Activated CD4-positive, alpha-beta memory T cell treated with anti-CD3 and anti-CD28 coated beads, Interleukin-2, amount 10 ng/mL, durations not matched to agents 7 days and 5 days (primary cell): ENCODE measurements around the gene SLC6A9. TPM values are rescaled to one million over a fixed set of nuclear protein-coding genes. Genes with fewer than 3 reads are reported as not detected.
A peak's percentile ranks its signal among the peaks of the same experiment; 100 is the strongest.

Source experiments
- CTCF ChIA-PET: fragments of 350-600 bp; sonication (Branson Sonifier 250); formaldehyde crosslinking; loops from one replicate; lab custom pipeline; 2021; ENCODE audit warnings: antibody characterized with exemption, inconsistent platforms; lab: Charles Lee
- POLR2A ChIA-PET: fragments of 350-600 bp; sonication (Branson Sonifier 250); formaldehyde crosslinking; loops from one replicate; lab custom pipeline; 2021; ENCODE audit warnings: antibody characterized with exemption; lab: Charles Lee
- DNase-seq: peaks from one replicate; pipeline ENCODE4 v3.0.0-alpha.2; 2020
- H3K27ac Mint-ChIP-seq: one replicate; pipeline ENCODE4 v1.8.0; 2021; ENCODE audit warnings: mild to moderate bottlenecking, mixed read lengths
- H3K27me3 Mint-ChIP-seq: one replicate; pipeline ENCODE4 v1.8.0; 2021; ENCODE audit warnings: mixed read lengths
- H3K36me3 Mint-ChIP-seq: one replicate; pipeline ENCODE4 v1.8.0; 2021; ENCODE audit warnings: low read depth, mixed read lengths
- H3K4me1 Mint-ChIP-seq: one replicate; pipeline ENCODE4 v1.8.0; 2021; ENCODE audit warnings: mixed read lengths
- H3K4me3 Mint-ChIP-seq: one replicate; pipeline ENCODE4 v1.8.0; 2021; ENCODE audit warnings: mild to moderate bottlenecking, mixed read lengths
- H3K9me3 Mint-ChIP-seq: one replicate; pipeline ENCODE4 v1.8.0; 2021; ENCODE audit warnings: mixed read lengths
- total RNA-seq, 2 experiments: library from RNA; stranded (reverse); gene quantifications; one replicate each; pipeline ENCODE4 v1.2.3, GENCODE V29; 2021

The SLC6A9 gene
- total RNA-seq, 2 experiments from 2014 or later: 4.8 to 5.7 TPM

- peaks cover 60% of the 10 kb centered on the region for H3K4me1 Mint-ChIP-seq
- H3K9me3 Mint-ChIP-seq: no peaks in the 10 kb centered on the region
- H3K4me3 Mint-ChIP-seq: peak overlapping the region; percentile 89
- POLR2A ChIA-PET: interaction anchor here (0.8 to 3.5 kb wide), 9 partner anchors 11 to 745 kb away, joined by 3 to 19 read pairs (median 9); partner anchors contain the start of genes CCDC24, ELOVL1, IPO13 and KDM4A
- H3K36me3 Mint-ChIP-seq: peaks cover 34% of the 10 kb centered on the region
- DNase-seq: no peak
- no peaks in the 10 kb centered on the region for H3K27me3 Mint-ChIP-seq
- CTCF ChIA-PET: interaction anchor here (1.1 to 2.1 kb wide), 6 partner anchors 17 to 212 kb away, joined by 3 to 10 read pairs (median 4); partner anchors contain the start of gene IPO13
- peak overlapping the region; percentile 80 for H3K27ac Mint-ChIP-seq
Measured at GRCh38 chr1:43976045-43976444, 55.2 kb downstream of the SLC6A9 start.

GRCh38 chr1:43975249-43975961 is 55.9 kb downstream of the SLC6A9 start:
- peak overlapping the region; percentile 80 for H3K27ac Mint-ChIP-seq
- H3K27me3 Mint-ChIP-seq: no peaks in the 10 kb centered on the region
- POLR2A ChIA-PET: interaction anchor here (0.5 to 3.5 kb wide), 17 partner anchors 11 to 746 kb away, joined by 3 to 19 read pairs (median 3); partner anchors contain the start of genes CCDC24, ELOVL1, IPO13 and KDM4A
- peaks cover 63% of the 10 kb centered on the region for H3K4me1 Mint-ChIP-seq
- peak overlapping the region; percentile 89 for H3K4me3 Mint-ChIP-seq
- peak; percentile 40 for DNase-seq
- no peaks in the 10 kb centered on the region for H3K9me3 Mint-ChIP-seq
- CTCF ChIA-PET: interaction anchor here (0.7 to 2.1 kb wide), 9 partner anchors 15 to 212 kb away, joined by 3 to 10 read pairs (median 3); partner anchors contain the start of gene IPO13
- H3K36me3 Mint-ChIP-seq: peaks cover 34% of the 10 kb centered on the region

GRCh38 chr1:43974443-43975248 is 56.6 kb downstream of the SLC6A9 start, which contains the start of gene ATP6V0B:
Gene ATP6V0B, plus strand, starts transcription at chr1:43974960. Its CDS starts 81 bp downstream, at chr1:43975041.
- peaks cover 34% of the 10 kb centered on the region for H3K36me3 Mint-ChIP-seq
- DNase-seq: peak; percentile 96
- H3K4me1 Mint-ChIP-seq: peaks cover 63% of the 10 kb centered on the region
- peak within 1 kb of the TSS; percentile 89 for H3K4me3 Mint-ChIP-seq
- ChIA-PET POLR2A (interaction anchor here (0.5 to 3.5 kb wide), 16 partner anchors 11 to 657 kb away, joined by 3 to 19 read pairs (median 4); partner anchors contain the start of genes CCDC24, ELOVL1, IPO13 and KDM4A), CTCF (interaction anchor here (0.7 to 2.1 kb wide), 7 partner anchors 15 to 211 kb away, joined by 3 to 10 read pairs (median 3); partner anchors contain the start of gene IPO13)
- no peaks in the 10 kb centered on the region for H3K27me3 Mint-ChIP-seq
- peak within 1 kb of the TSS; percentile 80 for H3K27ac Mint-ChIP-seq
- H3K9me3 Mint-ChIP-seq: no peaks in the 10 kb centered on the region

GRCh38 chr1:43973981-43974442 is 57.2 kb downstream of the SLC6A9 start:
- H3K27ac Mint-ChIP-seq: peak overlapping the region; percentile 80
- H3K9me3 Mint-ChIP-seq: no peaks in the 10 kb centered on the region
- H3K36me3 Mint-ChIP-seq: peaks cover 34% of the 10 kb centered on the region
- no peak for DNase-seq
- peaks cover 69% of the 10 kb centered on the region for H3K4me1 Mint-ChIP-seq
- POLR2A ChIA-PET: interaction anchor here (1.2 to 3.5 kb wide), 4 partner anchors 27 to 324 kb away, joined by 3 to 18 read pairs (median 9); partner anchors contain the start of genes IPO13, KDM4A and ST3GAL3
- H3K4me3 Mint-ChIP-seq: peak overlapping the region; percentile 89
- CTCF ChIA-PET: interaction anchor here (0.9 to 2.1 kb wide), 4 partner anchors 18 to 39 kb away, joined by 3 to 6 read pairs (median 4); no protein-coding TSS in a partner anchor
- H3K27me3 Mint-ChIP-seq: no peaks in the 10 kb centered on the region

- Mint-ChIP-seq H3K9me3 (no peaks in the 10 kb centered on the region), H3K4me1 (peaks cover 49% of the 10 kb centered on the region), H3K36me3 (peaks cover 16% of the 10 kb centered on the region), H3K27ac (no peak overlapping the region), H3K27me3 (no peaks in the 10 kb centered on the region), H3K4me3 (peak overlapping the region; percentile 92)
- POLR2A ChIA-PET: interaction anchor here (1.9 to 3.0 kb wide), 2 partner anchors 22 to 25 kb away, joined by 6 to 20 read pairs; partner anchors contain the start of gene IPO13
- DNase-seq: no peak
- CTCF ChIA-PET: interaction anchor here (1.3 kb wide), 1 partner anchor 21 kb away, joined by 3 read pairs; no protein-coding TSS in a partner anchor
Measured at GRCh38 chr1:43971336-43971980, 59.8 kb downstream of the SLC6A9 start.

- Mint-ChIP-seq H3K36me3 (peaks cover 11% of the 10 kb centered on the region), H3K4me1 (peaks cover 44% of the 10 kb centered on the region), H3K9me3 (no peaks in the 10 kb centered on the region), H3K27me3 (no peaks in the 10 kb centered on the region), H3K27ac (no peak overlapping the region), H3K4me3 (peak overlapping the region; percentile 92)
- POLR2A ChIA-PET: interaction anchor here (1.5 to 3.0 kb wide), 4 partner anchors 9 to 321 kb away, joined by 4 to 20 read pairs (median 5); partner anchors contain the start of genes IPO13 and KDM4A
- no peak for DNase-seq
- CTCF ChIA-PET: interaction anchor here (0.8 to 1.8 kb wide), 5 partner anchors 16 to 36 kb away, joined by 3 to 9 read pairs (median 4); no protein-coding TSS in a partner anchor
Measured at GRCh38 chr1:43970911-43971310, 60.4 kb downstream of the SLC6A9 start.

- Mint-ChIP-seq H3K27me3 (no peaks in the 10 kb centered on the region), H3K27ac (peak overlapping the region; percentile 73), H3K36me3 (peaks cover 9% of the 10 kb centered on the region), H3K4me1 (peaks cover 41% of the 10 kb centered on the region), H3K9me3 (no peaks in the 10 kb centered on the region), H3K4me3 (peak overlapping the region; percentile 92)
- no peak for DNase-seq
- ChIA-PET POLR2A (interaction anchor here (1.1 to 3.0 kb wide), 6 partner anchors 9 to 751 kb away, joined by 3 to 20 read pairs (median 4); partner anchors contain the start of genes IPO13 and KDM4A), CTCF (interaction anchor here (0.8 to 1.8 kb wide), 6 partner anchors 16 to 36 kb away, joined by 3 to 9 read pairs (median 4); no protein-coding TSS in a partner anchor)
Measured at GRCh38 chr1:43970502-43970901, 60.8 kb downstream of the SLC6A9 start.

GRCh38 chr1:43969746-43970466 is 61.4 kb downstream of the SLC6A9 start, which contains the start of gene DPH2:
Gene DPH2, plus strand, starts transcription at chr1:43970010. Its CDS starts 166 bp downstream, at chr1:43970176.
- no peaks in the 10 kb centered on the region for H3K27me3 Mint-ChIP-seq
- CTCF ChIA-PET: interaction anchor here (0.8 to 1.8 kb wide), 7 partner anchors 15 to 206 kb away, joined by 3 to 9 read pairs (median 4); no protein-coding TSS in a partner anchor
- POLR2A ChIA-PET: interaction anchor here (1.1 to 3.0 kb wide), 6 partner anchors 10 to 752 kb away, joined by 3 to 20 read pairs (median 4); partner anchors contain the start of genes IPO13 and KDM4A

GRCh38 chr1:43969416-43969745 is 61.9 kb downstream of the SLC6A9 start:
- Mint-ChIP-seq H3K27me3 (no peaks in the 10 kb centered on the region), H3K9me3 (no peaks in the 10 kb centered on the region), H3K4me3 (peak overlapping the region; percentile 92), H3K36me3 (peaks cover 9% of the 10 kb centered on the region), H3K4me1 (peaks cover 38% of the 10 kb centered on the region), H3K27ac (no peak overlapping the region)
- ChIA-PET CTCF (interaction anchor here (0.8 to 1.8 kb wide), 4 partner anchors 15 to 206 kb away, joined by 3 to 9 read pairs (median 4); no protein-coding TSS in a partner anchor), POLR2A (interaction anchor here (1.1 to 3.0 kb wide), 6 partner anchors 11 to 752 kb away, joined by 3 to 20 read pairs (median 4); partner anchors contain the start of genes IPO13 and KDM4A)
- no peak for DNase-seq

More at GRCh38 chr1:43969746-43970466, 61.4 kb downstream of the SLC6A9 start, which contains the start of gene DPH2:
- H3K9me3 Mint-ChIP-seq: no peaks in the 10 kb centered on the region
- peak within 1 kb of the TSS; percentile 92 for H3K4me3 Mint-ChIP-seq
- peaks cover 41% of the 10 kb centered on the region for H3K4me1 Mint-ChIP-seq
- peak; percentile 97 for DNase-seq
- peak within 1 kb of the TSS; percentile 73 for H3K27ac Mint-ChIP-seq
- H3K36me3 Mint-ChIP-seq: peaks cover 9% of the 10 kb centered on the region

GRCh38 chr1:43968348-43968948 is 62.8 kb downstream of the SLC6A9 start:
- peak; percentile 44 for DNase-seq
- ChIA-PET CTCF (interaction anchor here (1.0 kb wide), 1 partner anchor 34 kb away, joined by 4 read pairs; no protein-coding TSS in a partner anchor), POLR2A (interaction anchor here (2.4 kb wide), 1 partner anchor 22 kb away, joined by 11 read pairs; the partner anchor contains the start of gene IPO13)
- no peaks in the 10 kb centered on the region for H3K9me3 Mint-ChIP-seq
- H3K4me3 Mint-ChIP-seq: no peak overlapping the region
- H3K27ac Mint-ChIP-seq: no peak overlapping the region
- H3K36me3 Mint-ChIP-seq: peaks cover 6% of the 10 kb centered on the region
- no peaks in the 10 kb centered on the region for H3K27me3 Mint-ChIP-seq
- peaks cover 29% of the 10 kb centered on the region for H3K4me1 Mint-ChIP-seq
